SK-N-SH (cell line): ENCODE data around the gene IER3IP1.

Experiments
- CHD2 ChIP-seq: fragments of 150-350 bp; IDR thresholded peaks from 2 replicates; pipeline ENCODE4 v1.6.1; 2018; ENCODE audit warnings: low read length; ENCODE audit not compliant: partially characterized antibody
- NRF1 ChIP-seq: IDR thresholded peaks from 2 replicates; pipeline ENCODE4 v1.6.1; 2012; ENCODE audit warnings: low read depth, mild to moderate bottlenecking, low read length

DNA sequence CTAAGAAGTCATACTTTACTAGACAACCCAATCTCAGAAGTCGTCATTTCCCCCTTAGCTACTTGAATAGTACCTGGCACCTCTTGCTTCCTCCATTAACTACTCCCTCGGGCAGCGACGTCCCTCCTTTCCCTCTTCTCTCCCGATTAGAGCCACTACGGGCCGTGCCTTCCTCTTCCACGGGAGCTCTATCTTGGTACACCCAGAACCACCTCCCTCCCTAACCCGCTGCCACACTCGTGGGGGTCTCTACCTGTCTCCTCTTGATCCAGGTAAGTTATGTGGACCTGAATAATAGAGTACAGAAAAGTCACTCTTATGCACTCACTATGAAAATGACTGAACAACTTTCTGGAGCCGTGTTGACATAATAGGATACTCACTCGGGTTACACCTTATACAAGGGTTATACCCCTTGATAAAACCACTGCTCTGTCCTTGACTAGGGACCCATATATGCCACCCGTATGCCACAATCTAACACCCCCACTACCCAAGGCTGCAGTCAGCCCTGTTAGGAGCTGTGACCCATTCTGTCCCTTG lies 25.3 kb downstream of the IER3IP1 start:
- TF ChIP-seq NRF1 (no peak), CHD2 (no peak)
